GM12872 (cell line): ENCODE results near the gene TEX28.
A peak's percentile ranks its signal among the peaks of the same experiment; 100 is the strongest.

Experiments used
- TF ChIP-seq, protein P1 (sequence below): IDR thresholded peaks from 3 replicates; pipeline ENCODE4 v1.5.1; 2011; ENCODE audit warnings: low read depth, mild to moderate bottlenecking, low read length, moderate library complexity; ENCODE audit not compliant: insufficient read depth

Gene TEX28

GRCh38 chrX:154308108-154308946, 13.4 kb upstream of the TEX28 start:
- TF ChIP-seq, protein P1, sequence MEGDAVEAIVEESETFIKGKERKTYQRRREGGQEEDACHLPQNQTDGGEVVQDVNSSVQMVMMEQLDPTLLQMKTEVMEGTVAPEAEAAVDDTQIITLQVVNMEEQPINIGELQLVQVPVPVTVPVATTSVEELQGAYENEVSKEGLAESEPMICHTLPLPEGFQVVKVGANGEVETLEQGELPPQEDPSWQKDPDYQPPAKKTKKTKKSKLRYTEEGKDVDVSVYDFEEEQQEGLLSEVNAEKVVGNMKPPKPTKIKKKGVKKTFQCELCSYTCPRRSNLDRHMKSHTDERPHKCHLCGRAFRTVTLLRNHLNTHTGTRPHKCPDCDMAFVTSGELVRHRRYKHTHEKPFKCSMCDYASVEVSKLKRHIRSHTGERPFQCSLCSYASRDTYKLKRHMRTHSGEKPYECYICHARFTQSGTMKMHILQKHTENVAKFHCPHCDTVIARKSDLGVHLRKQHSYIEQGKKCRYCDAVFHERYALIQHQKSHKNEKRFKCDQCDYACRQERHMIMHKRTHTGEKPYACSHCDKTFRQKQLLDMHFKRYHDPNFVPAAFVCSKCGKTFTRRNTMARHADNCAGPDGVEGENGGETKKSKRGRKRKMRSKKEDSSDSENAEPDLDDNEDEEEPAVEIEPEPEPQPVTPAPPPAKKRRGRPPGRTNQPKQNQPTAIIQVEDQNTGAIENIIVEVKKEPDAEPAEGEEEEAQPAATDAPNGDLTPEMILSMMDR: peak; percentile 83

DNA sequence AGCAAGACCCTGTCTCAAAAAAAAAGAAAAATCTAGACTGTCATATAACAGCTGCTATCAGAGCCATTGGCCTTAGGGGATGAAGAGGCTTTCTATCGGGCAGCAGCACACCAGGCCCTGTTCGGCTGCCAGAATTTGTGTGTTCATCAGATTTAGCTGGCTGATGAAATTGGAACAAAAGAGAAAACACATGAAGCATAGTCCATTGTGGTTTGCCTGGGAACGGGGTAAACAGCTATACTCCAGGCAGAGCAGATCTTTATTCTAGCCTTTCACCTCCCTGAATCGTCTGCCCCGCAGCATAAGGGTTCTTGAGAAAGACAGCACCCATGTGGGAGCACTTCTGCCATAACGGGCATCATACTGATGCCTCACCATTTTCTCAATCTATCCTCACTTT, 12.3 kb upstream of the TEX28 start:
- TF ChIP-seq, protein P1: no peak

GRCh38 chrX:154305541-154306205, 10.7 kb upstream of the TEX28 start:
- TF ChIP-seq, protein P1: no peak

DNA sequence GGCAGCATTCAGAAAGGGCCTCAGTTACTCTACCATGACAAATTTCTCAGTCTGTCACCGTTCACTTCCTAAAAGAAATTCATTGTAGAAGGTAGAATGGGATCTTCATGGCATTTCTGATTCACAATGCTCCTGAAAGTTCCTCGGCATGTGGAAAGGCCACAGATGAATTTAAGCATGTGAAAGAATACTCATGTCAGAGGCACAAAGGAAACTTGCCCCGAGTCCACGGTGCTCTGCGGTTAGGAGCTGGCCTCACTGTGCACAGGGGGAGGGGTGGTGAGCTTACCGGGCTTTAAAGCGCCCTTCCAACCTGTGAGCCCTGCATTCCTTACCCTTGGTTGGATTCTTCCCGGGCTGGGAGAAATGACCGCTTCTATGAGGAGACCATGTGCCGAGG, 9.9 kb upstream of the TEX28 start:
- TF ChIP-seq, protein P1: no peak

GRCh38 chrX:154303476-154303875, 8.6 kb upstream of the TEX28 start:
- TF ChIP-seq, protein P1: no peak

DNA sequence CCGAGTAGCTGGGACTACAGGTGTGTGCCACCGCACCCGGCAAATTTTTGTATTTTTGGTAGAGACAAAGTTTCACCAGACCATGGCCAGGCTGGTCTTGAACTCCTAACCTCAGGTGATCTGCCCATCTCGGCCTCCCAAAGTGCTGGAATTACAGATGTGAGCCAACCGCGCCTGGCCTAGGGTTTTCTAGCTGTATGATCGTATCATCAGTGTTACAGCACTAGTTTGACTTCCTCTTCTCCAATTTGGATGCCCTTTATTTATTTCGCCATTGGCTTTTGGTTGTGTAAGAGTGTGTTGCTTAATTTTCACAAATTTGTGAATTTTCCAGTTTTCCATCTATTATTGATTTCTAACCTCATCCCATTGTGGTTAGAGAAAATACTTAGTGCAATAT, 5.9 kb upstream of the TEX28 start:
- TF ChIP-seq, protein P1: no peak

DNA sequence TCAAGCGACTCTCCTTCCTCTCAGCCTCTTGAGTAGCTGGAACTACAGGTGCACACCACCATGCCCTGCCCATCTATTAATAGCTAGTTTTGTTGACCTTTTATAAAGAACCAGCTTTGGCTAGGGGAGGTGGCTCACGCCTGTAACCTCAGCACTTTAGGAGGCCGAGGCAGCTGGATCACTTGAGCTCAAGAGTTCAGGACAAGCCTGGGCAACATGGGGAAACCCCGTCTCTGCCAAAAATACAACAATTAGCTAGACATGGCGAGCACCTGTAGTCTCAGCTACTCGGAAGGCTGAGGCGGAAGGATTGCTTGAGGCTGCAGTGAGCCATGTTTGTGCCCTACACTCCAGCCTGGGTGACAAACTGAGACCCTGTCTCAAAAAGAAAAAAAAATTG, 3.4 kb upstream of the TEX28 start:
- TF ChIP-seq, protein P1: no peak
